Stimulated activated CD4-positive, alpha-beta T cell treated with anti-CD3 and anti-CD28 coated beads, Interleukin-4, amount 100 ng/mL, for 1 hour (primary cell): ENCODE measurements around the gene ABHD12.
A peak's percentile ranks its signal among the peaks of the same experiment; 100 is the strongest.

Experiments
- DNase-seq: peaks from one replicate; pipeline ENCODE4 v3.0.0-alpha.2; 2020

ABHD12 gene

GRCh38 chr20:25304025-25304549 is 86.5 kb downstream of the ABHD12 start:
- no peak for DNase-seq

DNA sequence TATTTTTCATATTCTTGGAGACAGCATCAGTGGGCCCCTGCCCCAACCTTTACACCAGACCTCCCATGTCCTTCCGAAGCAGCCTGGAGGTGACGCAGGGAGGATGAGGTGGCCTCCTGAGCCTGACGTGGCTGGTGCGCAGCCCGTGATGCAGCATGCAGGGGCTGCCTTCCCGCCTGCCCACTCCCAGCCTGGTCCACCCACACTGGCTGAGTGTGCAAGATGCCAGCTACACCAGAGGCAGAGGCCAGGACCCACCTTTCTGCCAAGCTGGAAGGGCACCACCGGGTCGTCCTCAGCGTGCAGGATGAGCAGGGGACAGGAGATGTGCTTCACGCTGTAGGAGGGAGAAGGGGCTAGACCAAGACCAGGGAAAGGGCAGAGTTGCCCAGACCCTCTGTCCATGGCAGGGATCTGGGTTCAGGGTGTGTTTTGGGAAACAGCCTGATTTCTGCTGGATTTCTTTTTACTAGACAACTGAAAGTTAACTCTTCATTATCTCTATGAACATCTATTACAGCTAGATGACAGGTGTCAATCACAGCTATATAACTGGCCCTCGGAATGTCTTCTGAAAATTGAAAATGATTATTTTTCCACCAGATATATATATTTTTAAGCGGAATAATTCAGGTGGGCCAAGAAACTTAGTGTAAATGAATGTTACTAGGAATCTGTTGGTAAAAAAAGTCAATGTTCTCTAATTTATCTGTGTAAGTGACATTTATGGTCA is 87.2 kb downstream of the ABHD12 start:
- DNase-seq: no peak

GRCh38 chr20:25302596-25302995 is 88.0 kb downstream of the ABHD12 start:
- no peak for DNase-seq

- DNase-seq: no peak
These were observed 89.2 kb downstream of the ABHD12 start for GRCh38 chr20:25301357-25301920.

DNA sequence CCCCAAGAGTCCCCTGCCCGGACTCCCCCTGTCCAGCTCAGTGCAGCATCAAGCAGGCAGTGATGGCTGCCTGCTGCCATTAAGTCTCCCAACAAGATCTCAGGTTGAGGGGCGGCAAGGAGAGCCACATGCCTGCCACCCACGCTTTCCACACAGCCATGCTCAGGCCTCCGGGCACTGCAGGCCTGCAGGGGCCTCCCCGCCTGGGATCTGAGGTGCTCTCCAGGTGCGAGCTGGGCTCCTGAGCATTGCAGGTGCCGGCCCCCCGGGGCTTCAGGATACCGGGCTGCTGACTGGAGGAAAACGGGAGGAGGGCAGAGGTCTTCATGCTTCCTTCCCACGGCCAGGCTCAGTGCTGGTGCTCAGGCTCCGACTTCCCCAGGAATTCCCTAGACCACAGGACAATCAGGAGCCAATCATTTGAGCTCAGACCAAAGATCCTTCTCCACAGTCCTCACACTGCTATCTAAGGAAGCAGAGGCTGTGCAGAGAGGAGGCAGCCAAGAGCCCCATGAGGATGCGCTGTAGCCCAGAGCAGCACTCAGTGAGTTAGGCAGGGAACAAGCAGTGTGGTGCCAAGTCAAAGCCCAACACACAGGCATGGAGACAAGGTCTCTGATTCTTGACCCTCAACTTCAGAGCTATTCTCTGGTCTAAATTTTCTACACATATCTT is 90.0 kb downstream of the ABHD12 start:
- DNase-seq: no peak

DNA sequence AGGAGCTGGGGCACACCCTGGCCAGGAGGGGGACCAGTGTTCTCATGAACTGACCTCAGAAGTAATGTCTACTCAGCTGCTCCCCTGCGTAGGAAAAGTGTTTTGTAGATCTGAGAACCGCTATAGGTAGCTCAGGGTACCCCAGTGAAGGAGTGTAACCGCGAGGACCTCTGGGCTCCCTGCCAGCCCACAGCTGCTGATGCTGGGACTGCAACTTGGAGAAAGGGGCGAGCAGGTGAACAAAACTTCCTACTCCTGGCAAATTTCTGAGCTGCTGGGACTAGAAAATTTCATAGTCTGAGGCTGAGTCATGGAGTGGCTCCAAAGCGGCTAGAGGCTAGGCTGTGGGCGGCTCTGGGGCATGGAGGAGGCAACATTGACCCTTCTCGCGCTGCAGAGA is 90.8 kb downstream of the ABHD12 start:
- no peak for DNase-seq

GRCh38 chr20:25297141-25297905 is 93.3 kb downstream of the ABHD12 start:
- no peak for DNase-seq

- DNase-seq: peak; percentile 27
These were observed 94.2 kb downstream of the ABHD12 start for GRCh38 chr20:25296094-25297093.

- no peak for DNase-seq
These were observed 95.1 kb downstream of the ABHD12 start for GRCh38 chr20:25295386-25296093.

DNA sequence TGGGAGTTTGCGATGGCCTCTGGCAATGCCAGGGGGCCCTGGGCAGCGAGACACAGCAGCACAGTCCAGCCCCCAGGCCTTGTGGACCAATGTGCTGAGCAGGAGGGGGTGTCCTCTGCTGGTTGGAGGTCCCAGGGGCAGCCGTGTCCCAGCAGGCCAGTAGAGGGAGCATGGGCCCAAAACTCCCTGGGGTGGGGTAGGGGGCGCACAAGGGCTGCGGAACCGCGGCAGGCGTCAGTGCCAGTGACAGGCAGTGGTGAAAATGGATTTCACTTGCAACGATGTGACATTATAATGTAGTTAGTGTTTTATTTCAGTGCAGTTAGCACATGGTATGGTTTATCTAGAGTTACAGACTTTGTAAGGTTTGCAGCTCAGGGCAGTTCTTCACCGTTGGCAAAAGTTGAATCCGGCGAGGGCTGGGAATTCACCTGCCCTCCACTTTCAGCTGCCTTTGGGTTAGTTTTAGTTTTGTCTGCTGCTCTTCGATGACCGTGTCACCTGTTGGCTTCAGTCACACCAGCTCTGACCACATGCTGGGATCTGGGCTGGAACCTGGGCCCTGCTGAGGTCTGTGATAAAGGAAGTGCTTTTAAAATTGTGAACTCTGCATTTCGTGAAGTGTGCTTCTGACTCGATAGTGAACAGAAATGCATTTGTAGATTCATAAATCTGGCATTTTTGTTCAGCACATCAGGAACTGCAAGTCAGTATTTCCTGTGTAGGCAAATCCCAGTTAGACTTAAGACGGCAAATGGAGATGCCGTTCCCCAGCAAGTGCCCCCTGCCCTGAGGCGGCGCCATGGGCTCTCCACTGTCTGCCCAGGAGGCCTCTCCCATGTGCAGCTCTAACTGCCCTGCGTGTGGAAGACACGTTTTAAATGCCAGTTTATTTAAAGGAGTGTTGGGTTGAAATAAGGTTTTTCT is 95.9 kb downstream of the ABHD12 start:
- DNase-seq: peak; percentile 63

GRCh38 chr20:25293910-25294458 is 96.7 kb downstream of the ABHD12 start:
- DNase-seq: no peak

DNA sequence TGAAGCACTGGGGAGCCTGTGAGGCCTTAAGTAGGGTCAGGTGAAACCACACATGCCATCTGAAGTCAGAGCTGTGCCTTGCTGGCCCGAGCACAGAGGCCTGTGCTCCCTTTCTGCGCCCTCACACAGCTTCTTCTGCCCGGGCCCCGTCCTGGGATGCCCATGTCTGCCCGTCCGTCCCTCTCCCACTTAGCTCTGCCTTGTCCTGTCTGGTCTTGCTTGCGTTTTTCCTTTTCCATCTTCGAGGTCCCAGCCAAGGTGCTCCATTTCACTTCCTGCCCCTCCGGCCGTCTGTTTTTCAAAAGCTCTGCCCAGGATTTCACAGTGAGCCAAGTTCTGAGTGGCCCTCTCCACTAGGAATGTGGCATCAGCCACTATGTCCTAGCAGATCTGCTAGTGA is 97.1 kb downstream of the ABHD12 start:
- DNase-seq: no peak

- no peak for DNase-seq
These were observed 98.3 kb downstream of the ABHD12 start for GRCh38 chr20:25292176-25292891.

DNA sequence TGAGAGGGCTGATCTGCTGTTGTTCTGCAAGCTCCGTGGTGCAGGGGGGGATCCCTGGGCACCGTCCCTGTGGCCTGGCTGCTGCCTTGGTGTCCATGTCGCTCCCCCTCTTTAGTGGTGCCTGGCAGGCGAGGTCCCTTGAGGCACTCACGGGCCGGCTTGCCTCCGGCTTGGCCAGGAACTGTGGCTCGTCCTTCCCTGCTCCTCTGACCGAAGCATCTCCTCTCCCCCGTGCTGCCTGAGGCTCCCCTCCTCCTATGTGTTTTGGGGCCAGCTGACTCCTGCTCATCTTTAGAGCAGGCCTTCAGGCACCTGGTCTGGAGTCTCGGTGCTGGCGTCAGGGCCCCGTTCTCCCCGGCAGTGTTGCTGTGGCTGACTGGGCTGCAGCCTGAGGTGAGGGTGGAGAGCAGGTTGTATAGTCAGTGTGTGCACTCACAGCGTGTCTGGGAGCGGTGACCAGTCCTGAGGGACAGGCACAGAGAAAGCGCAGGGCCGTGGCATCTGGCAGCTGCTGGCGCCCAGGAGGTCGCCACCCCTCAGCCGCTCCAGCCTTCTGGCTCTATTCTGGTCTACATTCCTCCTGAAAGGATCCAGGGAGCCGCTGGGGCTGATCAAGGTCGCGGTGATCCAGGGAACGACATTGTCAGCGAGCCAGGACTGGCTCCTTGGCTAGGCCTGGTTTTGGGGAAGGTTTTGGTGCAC is 99.1 kb downstream of the ABHD12 start:
- no peak for DNase-seq

- DNase-seq: no peak
These were observed 99.8 kb downstream of the ABHD12 start for GRCh38 chr20:25290646-25291431.

GRCh38 chr20:25289886-25290597 is 100.6 kb downstream of the ABHD12 start:
- DNase-seq: no peak
